HG02938 (cell line): ENCODE results near the gene HCST.
A peak's percentile ranks its signal among the peaks of the same experiment; 100 is the strongest.
"Not testable (repeated sequence)": the region's sequence is repeated elsewhere in the genome, so short reads cannot be mapped to it uniquely, and the experiment has no call there.

Experiments used
- ATAC-seq: cut with Tn5 transposase; IDR thresholded peaks from one replicate; pipeline ENCODE4 v1.9.1; 2021; ENCODE audit warnings: mild to moderate bottlenecking, moderate library complexity; ENCODE audit not compliant: unreplicated experiment

HCST gene

DNA sequence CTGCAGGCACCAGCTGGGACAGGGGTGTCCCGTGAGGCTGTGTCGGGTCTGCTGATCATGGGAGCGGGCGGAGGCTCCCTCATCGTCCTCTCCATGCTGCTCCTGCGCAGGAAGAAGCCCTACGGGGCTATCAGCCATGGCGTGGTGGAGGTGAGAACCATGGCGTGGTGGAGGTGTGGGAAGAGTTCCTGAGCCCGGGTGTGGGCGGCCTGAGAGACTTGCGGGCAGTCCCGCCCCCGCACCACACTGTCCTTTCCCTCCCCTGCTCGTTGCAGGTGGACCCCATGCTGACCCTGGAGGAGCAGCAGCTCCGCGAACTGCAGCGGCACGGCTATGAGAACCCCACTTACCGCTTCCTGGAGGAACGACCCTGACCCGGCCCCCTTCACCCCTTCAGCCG lies 23.3 kb upstream of the HCST start:
- ATAC-seq = no peak

DNA sequence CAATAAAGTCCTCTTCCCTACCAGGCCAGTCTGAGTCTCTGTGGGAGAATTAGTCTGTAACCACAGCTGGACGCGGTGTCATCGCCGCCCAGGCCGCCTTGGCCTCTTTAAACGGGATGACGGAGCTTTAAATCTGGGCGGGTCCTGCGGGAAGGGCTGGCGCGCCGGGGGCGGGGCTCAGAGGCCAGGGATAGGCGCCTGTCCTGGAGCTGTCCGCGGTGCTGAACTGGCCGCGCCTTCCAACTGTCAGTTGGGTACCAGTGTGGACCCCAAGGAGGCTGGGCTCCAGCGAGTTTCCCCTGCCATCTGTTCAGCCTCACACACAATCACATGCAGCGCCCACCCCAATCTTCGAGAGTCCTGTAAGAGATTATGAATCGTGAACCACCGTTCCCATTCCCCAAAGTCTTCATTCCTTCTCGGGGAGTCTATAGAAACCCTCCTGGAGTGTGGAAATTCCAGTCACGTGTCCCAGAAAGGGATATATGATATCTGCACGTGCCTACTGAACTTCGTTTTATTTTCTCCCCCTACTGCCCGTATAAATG lies 22.5 kb upstream of the HCST start:
- no peak for ATAC-seq

DNA sequence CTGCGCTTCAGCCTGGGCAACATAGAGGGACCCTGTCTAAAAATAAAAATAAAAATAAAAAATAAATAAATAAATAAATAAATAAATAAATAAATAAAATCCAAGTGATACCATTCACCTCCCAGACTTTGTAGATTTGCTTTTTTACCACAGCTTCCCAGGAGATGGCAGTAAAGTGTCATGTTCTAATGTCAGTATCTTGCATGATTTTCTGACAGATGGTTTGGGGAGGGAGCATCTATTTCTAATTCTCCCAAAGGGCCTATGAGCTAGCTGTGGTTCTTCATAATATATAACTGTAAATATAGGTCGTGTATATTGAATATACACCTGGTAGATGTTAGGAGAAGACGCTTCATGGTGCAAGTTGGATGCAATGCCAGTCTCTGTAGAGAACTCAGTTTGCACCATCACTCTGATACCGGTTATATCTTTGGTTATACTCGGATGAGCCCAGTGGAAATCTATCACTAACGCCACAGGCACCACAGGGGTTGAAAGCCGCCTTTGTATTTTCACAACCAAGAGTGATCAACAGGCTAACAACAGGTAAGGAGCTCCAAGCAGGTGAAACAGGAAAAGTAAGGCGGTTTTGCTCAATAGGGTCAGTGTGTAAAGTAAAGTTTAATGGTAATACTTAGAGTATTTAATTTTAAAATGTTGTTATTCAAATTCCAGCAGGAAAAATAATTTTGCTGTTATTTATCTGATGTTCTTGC lies 20.1 kb upstream of the HCST start:
- no peak for ATAC-seq

DNA sequence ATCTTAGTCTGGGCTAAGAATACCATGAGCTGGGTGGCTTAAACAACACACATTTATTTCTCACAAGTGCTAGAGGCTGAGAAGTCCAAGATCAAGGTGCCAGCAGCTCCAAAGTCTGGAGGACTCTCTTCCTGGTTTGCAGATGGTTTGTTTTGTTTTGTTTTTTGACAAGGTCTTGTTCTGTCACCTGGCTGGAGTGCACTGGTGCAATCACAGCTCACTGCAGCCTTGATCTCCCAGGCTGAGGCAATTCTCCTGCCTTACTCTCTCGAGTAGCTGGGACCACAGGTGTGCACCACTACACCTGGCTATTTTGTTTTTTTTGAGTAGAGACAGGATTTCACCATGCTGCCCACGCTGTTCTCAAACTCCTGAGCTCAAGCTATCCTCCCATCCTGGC lies 18.4 kb upstream of the HCST start:
- ATAC-seq = no peak

DNA sequence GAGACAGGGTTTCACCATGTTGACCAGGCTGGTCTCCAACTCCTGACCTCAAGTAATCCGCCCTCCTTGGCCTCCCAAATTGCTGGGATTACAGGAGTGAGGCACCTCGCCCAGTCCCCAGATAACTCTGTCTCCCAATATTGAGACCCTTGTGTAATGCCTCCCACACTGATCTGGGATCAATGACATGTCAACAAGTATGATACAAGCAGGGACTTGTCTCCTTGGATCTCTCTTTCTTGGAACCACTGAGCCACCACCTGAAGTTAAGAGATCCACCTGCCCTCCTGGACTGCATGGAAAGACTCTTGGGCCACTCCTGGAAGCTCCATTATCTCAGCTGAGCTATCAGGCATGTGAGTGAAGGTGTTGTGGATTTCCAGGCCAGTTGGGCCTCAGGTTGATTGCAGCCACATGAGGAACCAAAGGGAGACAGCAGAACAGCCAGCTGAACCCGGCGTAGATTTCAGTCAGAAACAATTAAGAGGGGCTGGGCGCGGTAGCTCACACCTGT lies 17.0 kb upstream of the HCST start:
- ATAC-seq = no peak

GRCh38 chr19:35885904-35886303 lies 16.4 kb upstream of the HCST start:
- no peak for ATAC-seq

DNA sequence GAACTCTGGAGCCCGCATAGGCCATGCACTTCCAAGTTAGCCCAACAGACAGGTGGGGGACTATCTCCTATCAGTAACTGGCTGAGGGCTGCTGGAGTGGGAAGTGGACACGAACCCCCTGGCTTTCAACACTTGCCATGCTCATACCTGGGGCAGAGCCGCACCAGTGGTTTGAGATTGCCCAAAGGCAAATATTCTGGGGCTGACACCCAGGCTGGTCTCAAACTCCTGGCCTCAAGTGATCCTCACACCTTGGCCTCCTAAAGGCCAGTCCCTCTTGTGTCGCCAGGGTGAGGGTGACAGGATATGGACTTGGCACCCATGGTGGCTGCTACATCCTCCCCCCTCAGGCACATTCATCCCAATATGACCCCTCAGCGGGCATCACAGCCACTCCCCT lies 15.1 kb upstream of the HCST start:
- ATAC-seq = no peak

- no peak for ATAC-seq
Observed at GRCh38 chr19:35888398-35888797, 13.9 kb upstream of the HCST start.

DNA sequence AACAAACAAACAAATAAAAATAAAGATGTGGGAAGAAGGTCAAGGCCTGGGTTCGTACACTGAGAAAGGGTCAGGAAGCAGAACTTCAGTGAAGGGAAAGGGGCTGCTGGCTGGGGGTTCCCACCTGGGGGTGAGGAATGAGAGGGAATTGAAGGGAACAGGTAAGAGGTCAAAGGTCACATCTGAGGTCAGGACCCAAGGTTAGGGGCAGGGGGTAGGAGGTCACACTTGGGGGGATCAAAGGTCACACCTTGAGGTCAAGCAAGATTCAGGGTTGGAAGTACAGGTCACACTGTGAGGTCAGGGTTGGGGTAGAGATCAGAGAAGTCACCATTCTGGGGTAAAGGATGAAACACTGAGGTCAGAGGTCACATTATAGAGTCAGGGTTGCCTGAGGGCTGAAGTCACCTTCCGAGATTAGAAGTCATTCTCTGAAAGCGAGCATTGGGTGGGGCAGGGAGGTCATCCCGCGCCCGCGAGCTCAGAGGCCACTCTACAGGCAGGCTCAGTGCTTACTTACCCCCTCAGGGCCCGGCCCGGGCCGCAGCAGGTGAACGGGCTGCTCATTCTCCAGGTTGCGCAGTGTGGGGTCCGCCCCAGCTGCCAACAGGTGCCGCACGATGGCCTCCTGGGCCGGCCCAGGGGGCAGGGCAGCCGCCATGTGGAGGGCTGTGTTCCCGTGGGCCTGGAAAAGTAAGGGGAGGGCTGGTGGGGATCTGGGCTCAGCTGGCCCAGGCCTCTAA lies 12.8 kb upstream of the HCST start:
- ATAC-seq = no peak

DNA sequence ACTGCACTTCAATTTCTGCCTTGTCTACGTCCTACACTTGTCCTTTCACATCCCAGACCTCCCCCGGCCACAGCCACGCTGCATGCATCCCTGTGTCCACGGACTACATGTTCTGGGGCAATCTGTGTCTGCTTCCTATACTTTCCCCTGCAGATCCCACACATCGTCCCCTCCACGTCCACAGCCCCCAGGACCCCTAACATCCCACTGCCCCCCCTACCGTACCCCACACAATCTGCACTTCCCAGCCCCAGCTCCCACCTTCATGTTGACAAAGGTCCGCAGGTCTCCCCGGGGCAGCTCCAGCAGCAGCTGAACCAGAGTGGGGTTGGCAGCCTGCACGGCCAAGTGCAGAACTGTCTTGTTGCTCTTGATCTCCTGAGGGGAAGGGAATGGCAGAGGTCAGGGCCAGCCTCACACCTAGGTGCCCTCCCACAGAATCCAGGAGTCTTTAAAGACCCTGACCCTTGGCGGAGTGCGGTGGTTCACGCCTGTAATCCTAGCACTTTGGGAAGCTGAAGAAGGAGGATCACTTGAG lies 12.1 kb upstream of the HCST start:
- ATAC-seq = no peak

GRCh38 chr19:35891819-35892218 lies 10.5 kb upstream of the HCST start:
- not testable (repeated sequence) for ATAC-seq

DNA sequence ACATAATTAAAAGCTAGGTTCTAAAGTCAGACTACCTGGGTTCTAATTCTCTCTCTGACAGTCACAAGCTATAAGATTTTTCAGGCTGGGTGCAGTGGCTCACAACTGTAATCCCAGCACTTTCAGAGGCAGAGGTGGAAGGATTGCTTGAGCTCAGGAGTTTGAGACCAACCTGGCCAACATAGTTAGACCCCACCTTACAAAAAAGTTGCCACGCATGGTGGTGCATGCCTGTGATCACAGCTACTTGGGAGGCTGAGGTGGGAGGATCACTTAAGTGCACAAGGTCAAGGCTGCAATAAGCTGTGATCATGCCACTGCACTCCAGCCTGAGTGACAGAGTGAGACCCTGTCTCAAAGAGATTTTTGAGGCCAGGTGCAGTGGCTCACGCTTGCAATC lies 8.0 kb upstream of the HCST start:
- ATAC-seq = no peak

DNA sequence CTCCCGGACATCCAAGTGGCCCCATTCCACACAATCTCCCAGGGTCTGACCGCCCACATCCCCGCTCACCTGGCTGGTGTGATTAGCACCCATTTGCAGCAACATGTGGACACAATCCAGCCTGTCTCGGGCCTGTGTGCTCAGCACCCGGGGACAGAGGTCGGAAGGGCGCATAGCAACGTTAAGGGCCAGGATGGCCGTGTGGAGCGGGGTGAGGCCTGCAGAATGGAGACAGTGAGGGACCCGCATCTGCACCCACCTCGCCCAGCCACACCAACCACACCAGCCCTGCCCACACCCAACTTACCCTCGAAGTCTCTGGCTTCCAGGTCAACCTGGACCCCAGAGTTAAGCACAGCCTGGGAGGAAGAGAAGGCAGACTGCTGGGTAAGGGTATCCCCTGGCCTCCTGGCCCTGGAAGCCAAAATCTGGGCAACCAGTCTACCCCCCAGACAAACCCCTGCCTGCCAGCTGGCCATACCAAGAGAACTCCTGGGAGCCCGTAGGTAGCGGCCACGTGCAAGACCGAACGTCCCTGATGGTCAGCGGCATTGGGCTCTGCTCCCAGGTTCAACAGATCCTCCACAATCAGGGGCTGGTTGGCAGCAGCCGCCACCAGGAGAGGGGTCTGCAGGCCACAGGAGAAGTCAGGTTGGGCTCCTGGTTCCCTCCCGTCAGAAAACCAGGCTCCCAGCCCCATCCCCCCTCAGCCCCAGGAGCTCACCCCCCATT lies 6.3 kb upstream of the HCST start:
- no peak for ATAC-seq

- ATAC-seq = no peak
Observed at GRCh38 chr19:35896643-35897040, 5.7 kb upstream of the HCST start.

DNA sequence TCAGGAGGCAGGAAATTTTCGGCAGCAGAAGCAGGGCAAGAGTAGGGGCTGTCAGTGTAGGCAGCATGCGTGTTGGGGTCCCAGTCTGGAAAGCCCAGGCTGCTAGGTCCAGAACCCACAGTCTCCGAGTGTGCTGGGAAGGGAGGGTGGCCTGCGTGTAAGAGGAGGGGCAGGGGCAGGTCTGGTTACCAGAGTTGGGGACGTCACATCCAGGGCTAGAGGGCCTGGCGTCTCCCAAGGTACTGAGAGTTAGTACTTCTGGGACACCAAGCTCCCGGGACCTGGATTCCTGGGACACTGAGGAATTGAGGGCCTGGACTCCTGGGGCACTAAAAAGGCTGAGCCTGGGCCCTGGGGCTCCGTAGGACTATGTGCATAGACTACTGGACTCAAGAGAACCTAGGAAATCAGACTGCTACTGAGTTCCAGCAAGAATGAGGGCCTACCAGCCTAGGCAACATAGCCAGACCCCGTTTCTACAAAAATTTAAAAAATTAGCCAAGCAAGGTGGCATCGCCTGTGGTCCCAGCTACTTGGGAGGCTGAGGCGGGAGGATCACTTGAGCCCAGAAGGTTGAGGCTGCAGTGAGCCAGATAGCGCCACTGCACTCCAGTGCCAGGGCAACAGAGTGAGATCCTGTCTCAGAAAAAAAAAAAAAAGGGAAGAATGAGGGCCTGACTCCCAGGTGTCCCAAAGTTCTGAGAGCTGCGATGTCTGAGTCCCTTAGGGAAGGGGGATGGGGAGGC lies 4.5 kb upstream of the HCST start:
- ATAC-seq = no peak

- ATAC-seq = no peak
Observed at GRCh38 chr19:35898499-35898809, 3.9 kb upstream of the HCST start.

DNA sequence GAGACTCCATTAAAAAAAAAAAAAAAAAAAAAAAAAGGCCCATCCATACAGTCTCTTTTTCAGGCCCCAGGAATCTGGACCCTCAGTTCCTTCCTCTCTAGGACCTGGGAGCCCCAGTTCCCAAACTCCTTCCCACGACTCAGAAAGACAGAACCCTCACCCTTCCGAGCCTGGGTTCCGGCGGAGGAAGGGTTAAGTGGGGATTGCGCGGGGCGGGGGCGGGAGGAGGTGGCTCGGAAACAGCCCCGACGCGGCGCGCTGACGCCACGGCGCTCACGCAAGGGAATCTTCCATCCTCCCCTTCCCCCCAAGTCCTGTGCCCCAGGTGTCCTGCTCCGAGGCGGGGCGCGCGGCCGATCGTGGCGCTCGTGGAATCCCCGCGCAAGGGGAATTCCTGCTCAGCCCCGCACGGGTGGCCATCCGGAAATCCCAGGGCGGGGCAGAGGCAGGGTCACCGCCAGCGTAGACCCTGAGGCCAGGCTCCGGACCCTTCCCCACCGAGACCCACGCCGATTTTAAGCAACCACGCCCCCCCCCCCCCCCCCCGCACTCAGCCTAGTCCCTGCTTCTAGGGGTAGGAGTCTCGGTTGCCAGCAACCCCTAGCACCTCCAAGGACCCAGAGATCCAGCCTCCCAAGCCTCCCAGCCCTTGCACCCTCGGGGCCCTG lies 2.6 kb upstream of the HCST start:
- peak; percentile 36 for ATAC-seq

DNA sequence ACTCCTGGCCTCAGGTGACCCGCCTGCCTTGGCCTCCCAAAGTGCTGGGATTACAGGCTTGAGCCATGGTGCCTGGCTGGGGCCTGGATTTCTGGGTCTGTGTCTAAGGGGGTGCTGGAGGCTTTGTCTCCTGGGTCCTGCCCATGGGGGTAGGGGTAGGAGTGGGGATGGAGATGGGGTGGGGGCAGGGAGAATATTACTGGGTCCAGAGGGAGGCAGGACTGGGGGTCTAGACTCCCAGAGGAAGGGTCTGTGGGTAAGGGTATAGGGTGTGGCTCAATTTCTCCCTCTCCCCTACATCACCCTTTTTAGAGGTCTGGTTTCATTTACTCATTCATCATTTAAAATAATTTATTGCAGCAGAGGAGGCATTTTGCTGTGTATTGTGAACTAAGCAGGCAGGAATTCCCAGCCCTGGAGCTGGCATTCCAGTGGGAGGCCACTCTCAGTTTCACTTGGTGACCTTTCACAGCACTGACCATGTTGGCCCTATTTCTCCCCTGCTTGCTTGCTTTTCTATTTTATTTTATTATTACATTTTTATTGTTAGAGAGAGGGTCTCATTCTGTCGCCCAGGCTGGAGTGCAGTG lies 1.2 kb upstream of the HCST start:
- ATAC-seq = no peak

GRCh38 chr19:35902870-35903475 lies 644 bp downstream of the HCST start:
- no peak for ATAC-seq
